ENCODE data around the gene ANKRD11.

Gene ANKRD11

GRCh38 chr16:89243664-89244063 lies 246.7 kb downstream of the ANKRD11 start:
- DNase-seq (ENCODE audit: low read depth in 3 of 3) = no peak

- DNase-seq (ENCODE audit: low read depth in 3 of 3) = no peak
Observed at GRCh38 chr16:89242795-89243200, 247.6 kb downstream of the ANKRD11 start.

- peak; percentile 35 to 64 (median 54) for DNase-seq (ENCODE audit: low read depth in 3 of 3)
Observed at GRCh38 chr16:89241187-89242007, 249.0 kb downstream of the ANKRD11 start.

GRCh38 chr16:89237733-89238132 lies 252.6 kb downstream of the ANKRD11 start:
- DNase-seq (ENCODE audit: low read depth in 3 of 3) = no peak

GRCh38 chr16:89233678-89234490 lies 256.5 kb downstream of the ANKRD11 start:
- no peak for DNase-seq (ENCODE audit: low read depth in 3 of 3)

GRCh38 chr16:89232107-89232506 lies 258.3 kb downstream of the ANKRD11 start:
- no peak for DNase-seq (ENCODE audit: low read depth in 3 of 3)

GRCh38 chr16:89230255-89230654 lies 260.1 kb downstream of the ANKRD11 start:
- DNase-seq (ENCODE audit: low read depth in 3 of 3) = no peak

GRCh38 chr16:89224665-89225064 lies 265.7 kb downstream of the ANKRD11 start:
- DNase-seq (ENCODE audit: low read depth in 3 of 3) = no peak

- DNase-seq (ENCODE audit: low read depth in 3 of 3) = no peak
Observed at GRCh38 chr16:89222931-89223330, 267.4 kb downstream of the ANKRD11 start.

GRCh38 chr16:89221604-89222003 lies 268.8 kb downstream of the ANKRD11 start:
- no peak for DNase-seq (ENCODE audit: low read depth in 3 of 3)

- no peak for DNase-seq (ENCODE audit: low read depth in 3 of 3)
Observed at GRCh38 chr16:89219365-89219764, 271.0 kb downstream of the ANKRD11 start.

Data from stimulated activated CD4-positive, alpha-beta T cell treated with anti-CD3 and anti-CD28 coated beads, TNF-alpha, amount 100 ng/mL, for 48 hours (primary cell).